Measurements from ENCODE around the gene MUC5B. TPM values are rescaled to one million over a fixed set of nuclear protein-coding genes. Genes with fewer than 3 reads are reported as not detected.

MUC5B gene
- total RNA-seq, 1 experiment from 2014 or later = not detected

GRCh38 chr11:1270476-1270875 lies 47.6 kb downstream of the MUC5B start:
- no TSS peak for BruUV-seq (replicated peaks)
- Mint-ChIP-seq H3K9me3 (ENCODE audit: unreplicated experiment) (no peaks in the 10 kb centered on the region), H3K27me3 (ENCODE audit: insufficient read depth, unreplicated experiment) (no peaks in the 10 kb centered on the region), H3K36me3 (ENCODE audit: insufficient read depth, unreplicated experiment) (peaks cover 2% of the 10 kb centered on the region), H3K4me3 (ENCODE audit: unreplicated experiment) (no peak overlapping the region), H3K27ac (ENCODE audit: low read depth, unreplicated experiment) (no peak overlapping the region), H3K4me1 (ENCODE audit: insufficient read depth, unreplicated experiment) (no peaks in the 10 kb centered on the region)
- TF ChIP-seq CTCF (IDR thresholded peaks at IDR 0.05; ENCODE audit: unreplicated experiment) = no peak
- ChIA-PET CTCF (no interaction called here), POLR2A (interaction anchor here (1.3 kb wide), 1 partner anchor 40 kb away, joined by 3 read pairs; no protein-coding TSS in a partner anchor)
- intact Hi-C loops (cut with micrococcal nuclease) = no loop called here
- no peak for DNase-seq (ENCODE audit: unreplicated experiment)

- DNase-seq (ENCODE audit: unreplicated experiment) = no peak
- Mint-ChIP-seq H3K27me3 (ENCODE audit: insufficient read depth, unreplicated experiment) (no peaks in the 10 kb centered on the region), H3K9me3 (ENCODE audit: unreplicated experiment) (no peaks in the 10 kb centered on the region), H3K36me3 (ENCODE audit: insufficient read depth, unreplicated experiment) (peaks cover 8% of the 10 kb centered on the region), H3K4me1 (ENCODE audit: insufficient read depth, unreplicated experiment) (no peaks in the 10 kb centered on the region), H3K4me3 (ENCODE audit: unreplicated experiment) (no peak overlapping the region), H3K27ac (ENCODE audit: low read depth, unreplicated experiment) (no peak overlapping the region)
- intact Hi-C loops (cut with micrococcal nuclease) = no loop called here
- TF ChIP-seq CTCF (IDR thresholded peaks at IDR 0.05; ENCODE audit: unreplicated experiment) = no peak
- ChIA-PET CTCF (no interaction called here), POLR2A (interaction anchor here (1.3 kb wide), 1 partner anchor 39 kb away, joined by 3 read pairs; no protein-coding TSS in a partner anchor)
- BruUV-seq (replicated peaks) = no TSS peak
Measured at GRCh38 chr11:1271002-1271401, 48.1 kb downstream of the MUC5B start.

GRCh38 chr11:1271406-1271805 lies 48.5 kb downstream of the MUC5B start:
- no TSS peak for BruUV-seq (replicated peaks)
- CTCF ChIA-PET = no interaction called here
- TF ChIP-seq CTCF (IDR thresholded peaks at IDR 0.05; ENCODE audit: unreplicated experiment) = no peak
- Mint-ChIP-seq H3K27ac (ENCODE audit: low read depth, unreplicated experiment) (no peak overlapping the region), H3K9me3 (ENCODE audit: unreplicated experiment) (no peaks in the 10 kb centered on the region), H3K36me3 (ENCODE audit: insufficient read depth, unreplicated experiment) (peaks cover 12% of the 10 kb centered on the region), H3K4me1 (ENCODE audit: insufficient read depth, unreplicated experiment) (no peaks in the 10 kb centered on the region), H3K27me3 (ENCODE audit: insufficient read depth, unreplicated experiment) (no peaks in the 10 kb centered on the region), H3K4me3 (ENCODE audit: unreplicated experiment) (no peak overlapping the region)
- intact Hi-C loops (cut with micrococcal nuclease) = no loop called here
- no peak for DNase-seq (ENCODE audit: unreplicated experiment)
- POLR2A ChIA-PET = interaction anchor here (1.3 kb wide), 1 partner anchor 39 kb away, joined by 3 read pairs; no protein-coding TSS in a partner anchor

- no peak for DNase-seq (ENCODE audit: unreplicated experiment)
- ChIA-PET POLR2A (no interaction called here), CTCF (no interaction called here)
- no peak for TF ChIP-seq CTCF (IDR thresholded peaks at IDR 0.05; ENCODE audit: unreplicated experiment)
- BruUV-seq (replicated peaks) = no TSS peak
- peaks cover 17% of the 10 kb centered on the region for H3K36me3 Mint-ChIP-seq (ENCODE audit: insufficient read depth, unreplicated experiment)
- no peaks in the 10 kb centered on the region for H3K4me1 Mint-ChIP-seq (ENCODE audit: insufficient read depth, unreplicated experiment)
- no peaks in the 10 kb centered on the region for H3K9me3 Mint-ChIP-seq (ENCODE audit: unreplicated experiment)
- no peaks in the 10 kb centered on the region for H3K27me3 Mint-ChIP-seq (ENCODE audit: insufficient read depth, unreplicated experiment)
- H3K27ac Mint-ChIP-seq (ENCODE audit: low read depth, unreplicated experiment) = no peak overlapping the region
- no peak overlapping the region for H3K4me3 Mint-ChIP-seq (ENCODE audit: unreplicated experiment)
- intact Hi-C loops (cut with micrococcal nuclease) = no loop called here
Measured at GRCh38 chr11:1271927-1272326, 49.1 kb downstream of the MUC5B start.

Measured in MCF 10A (cell line).